Measurements from ENCODE around the gene IL1R2. TPM values are rescaled to one million over a fixed set of nuclear protein-coding genes. Genes with fewer than 3 reads are reported as not detected.

Gene IL1R2
- total and polyA plus RNA-seq, 2 experiments from 2014 or later = not detected

- no peaks in the 10 kb centered on the region for H3K27me3 ChIP-seq (ENCODE audit: insufficient read depth)
- no peak for ATAC-seq
- peaks cover 2% of the 10 kb centered on the region; the same call in 1 of the 3 replicates for H3K4me1 Mint-ChIP-seq
Observed at GRCh38 chr2:102045697-102046096, 53.9 kb downstream of the IL1R2 start.

More at GRCh38 chr2:102045697-102046096, 53.9 kb downstream of the IL1R2 start:
- no peak overlapping the region for H3K4me3 ChIP-seq
- no peaks in the 10 kb centered on the region for H4K20me1 ChIP-seq (replicated peaks; ENCODE audit: insufficient read depth)
- no peak for DNase-seq (ENCODE audit: low spot score)
- H3K4me1 ChIP-seq (ENCODE audit: insufficient read depth) = no peaks in the 10 kb centered on the region
- no peaks in the 10 kb centered on the region for H3K79me2 ChIP-seq (replicated peaks; ENCODE audit: insufficient read depth)
- no peak overlapping the region for H3K27ac Mint-ChIP-seq
- H3K36me3 Mint-ChIP-seq (ENCODE audit: low read depth) = no peaks in the 10 kb centered on the region
- H3K9me2 ChIP-seq (ENCODE audit: insufficient read depth) = 0 out of 2 replicates have a peak, but pooled peaks cover 8% of the 10 kb centered on the region
- no peaks in the 10 kb centered on the region for H3F3A ChIP-seq (replicated peaks; ENCODE audit: low read depth)
- no peak for TF ChIP-seq STAT1 (IDR thresholded peaks at IDR 0.05; ENCODE audit: unreplicated experiment)
- TF ChIP-seq CTCF (conservative IDR thresholded peaks at IDR 0.05; ENCODE audit: low read depth in 2 of 2) = no peak
- TF ChIP-seq ZNF462 (CRISPR knock-in tag; IDR thresholded peaks at IDR 0.05) = no peak
- no peak for TF ChIP-seq EZH2 (IDR thresholded peaks at IDR 0.05; ENCODE audit: low read depth, unreplicated experiment)
- TF ChIP-seq NANOG (IDR thresholded peaks at IDR 0.05; ENCODE audit: borderline replicate concordance) = no peak
- no peak for TF ChIP-seq ZNF331 (CRISPR knock-in tag; IDR thresholded peaks at IDR 0.05; ENCODE audit: low read depth)
- TF ChIP-seq ETS1 (IDR thresholded peaks at IDR 0.05) = no peak
- H3K4me2 ChIP-seq = no peak overlapping the region
- H3K27me3 Mint-ChIP-seq (ENCODE audit: insufficient read depth, low read depth, poor library complexity) = peaks cover 2% of the 10 kb centered on the region
- H3K36me3 ChIP-seq (ENCODE audit: insufficient read depth) = no peaks in the 10 kb centered on the region
- H3K9me3 Mint-ChIP-seq = no peaks in the 10 kb centered on the region
- H3K4me3 Mint-ChIP-seq = no peak overlapping the region
- no peak overlapping the region for H3K27ac ChIP-seq (ENCODE audit: low read depth)
- H2AFZ ChIP-seq = no peak overlapping the region

Data from GM23338 (cell line).